VCaP (cell line): ENCODE measurements around the gene GPANK1.

Experiments used
- H3K27ac ChIP-seq: fragments of 450-650 bp; 2 replicates; pipeline ENCODE4 v1.5.1; 2017
- TF ChIP-seq, protein P1 (sequence below): fragments of 450-650 bp; conservative IDR thresholded peaks from 2 replicates; pipeline ENCODE4 v1.5.1; 2017; ENCODE audit warnings: mild to moderate bottlenecking, moderate library complexity

The GPANK1 gene

DNA sequence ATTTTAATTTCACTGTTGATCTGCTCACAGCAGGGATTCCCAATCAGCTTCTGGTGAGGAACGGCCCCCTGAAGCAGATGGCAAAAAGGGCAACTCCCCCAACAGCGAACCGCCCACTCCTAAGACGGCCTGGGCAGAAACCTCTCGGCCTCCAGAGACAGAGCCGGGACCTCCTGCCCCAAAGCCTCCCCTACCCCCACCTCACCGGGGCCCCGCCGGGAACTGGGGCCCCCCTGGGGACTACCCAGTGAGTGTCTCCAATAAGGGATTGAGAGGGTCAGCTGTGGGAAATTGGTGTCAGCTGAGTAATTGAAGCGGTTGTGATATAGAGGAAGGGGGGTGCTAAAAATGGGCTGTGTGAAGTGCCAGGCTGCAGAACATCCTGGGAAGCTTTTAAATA is 37.8 kb downstream of the GPANK1 start:
- TF ChIP-seq, protein P1, sequence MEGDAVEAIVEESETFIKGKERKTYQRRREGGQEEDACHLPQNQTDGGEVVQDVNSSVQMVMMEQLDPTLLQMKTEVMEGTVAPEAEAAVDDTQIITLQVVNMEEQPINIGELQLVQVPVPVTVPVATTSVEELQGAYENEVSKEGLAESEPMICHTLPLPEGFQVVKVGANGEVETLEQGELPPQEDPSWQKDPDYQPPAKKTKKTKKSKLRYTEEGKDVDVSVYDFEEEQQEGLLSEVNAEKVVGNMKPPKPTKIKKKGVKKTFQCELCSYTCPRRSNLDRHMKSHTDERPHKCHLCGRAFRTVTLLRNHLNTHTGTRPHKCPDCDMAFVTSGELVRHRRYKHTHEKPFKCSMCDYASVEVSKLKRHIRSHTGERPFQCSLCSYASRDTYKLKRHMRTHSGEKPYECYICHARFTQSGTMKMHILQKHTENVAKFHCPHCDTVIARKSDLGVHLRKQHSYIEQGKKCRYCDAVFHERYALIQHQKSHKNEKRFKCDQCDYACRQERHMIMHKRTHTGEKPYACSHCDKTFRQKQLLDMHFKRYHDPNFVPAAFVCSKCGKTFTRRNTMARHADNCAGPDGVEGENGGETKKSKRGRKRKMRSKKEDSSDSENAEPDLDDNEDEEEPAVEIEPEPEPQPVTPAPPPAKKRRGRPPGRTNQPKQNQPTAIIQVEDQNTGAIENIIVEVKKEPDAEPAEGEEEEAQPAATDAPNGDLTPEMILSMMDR, result no peak
- H3K27ac ChIP-seq, result no peak overlapping the region

- TF ChIP-seq, protein P1, result no peak
- peak overlapping the region; percentile 95 for H3K27ac ChIP-seq
Measured at GRCh38 chr6:31624070-31624469, 40.7 kb downstream of the GPANK1 start.

DNA sequence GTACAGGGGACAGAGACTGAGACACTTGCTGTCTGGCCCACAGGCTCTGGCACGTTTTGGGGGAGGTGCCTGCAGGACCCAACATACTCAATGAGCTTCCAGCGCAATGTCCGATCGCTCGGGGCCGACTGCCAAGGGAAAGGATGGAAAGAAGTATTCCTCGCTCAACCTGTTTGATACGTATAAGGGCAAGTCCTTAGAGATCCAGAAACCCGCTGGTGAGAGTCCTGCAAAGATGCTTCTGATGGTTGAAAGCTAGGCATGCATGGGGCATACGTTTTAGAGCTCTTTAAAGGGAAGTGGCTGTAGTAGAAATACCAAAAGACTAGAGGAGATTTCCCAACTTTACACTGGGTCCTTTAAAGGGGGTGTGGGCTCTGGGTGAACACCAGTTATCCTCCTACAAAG is 42.1 kb downstream of the GPANK1 start:
- TF ChIP-seq, protein P1, result no peak
- H3K27ac ChIP-seq, result peak overlapping the region; percentile 95

DNA sequence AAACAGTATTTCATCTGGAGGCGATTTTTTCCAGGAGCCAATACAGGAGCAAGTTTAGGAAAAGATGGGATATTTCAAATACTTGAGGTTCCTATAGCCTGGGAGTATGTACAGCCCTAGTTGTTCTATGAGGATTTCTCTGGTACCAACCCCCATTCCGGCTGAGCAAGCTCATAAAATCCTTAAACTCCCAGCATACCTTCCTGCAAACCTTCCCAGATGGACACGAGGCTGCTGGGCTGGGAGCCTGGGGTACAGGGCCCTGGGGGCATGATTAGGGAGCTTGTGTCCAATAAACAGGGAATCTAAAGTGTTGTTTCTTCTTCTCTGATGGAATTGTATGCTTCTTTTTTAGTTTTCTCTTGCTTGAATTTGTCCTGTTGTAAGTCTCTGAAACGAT is 42.8 kb downstream of the GPANK1 start:
- peak overlapping the region; percentile 95 for H3K27ac ChIP-seq
- TF ChIP-seq, protein P1, result no peak

DNA sequence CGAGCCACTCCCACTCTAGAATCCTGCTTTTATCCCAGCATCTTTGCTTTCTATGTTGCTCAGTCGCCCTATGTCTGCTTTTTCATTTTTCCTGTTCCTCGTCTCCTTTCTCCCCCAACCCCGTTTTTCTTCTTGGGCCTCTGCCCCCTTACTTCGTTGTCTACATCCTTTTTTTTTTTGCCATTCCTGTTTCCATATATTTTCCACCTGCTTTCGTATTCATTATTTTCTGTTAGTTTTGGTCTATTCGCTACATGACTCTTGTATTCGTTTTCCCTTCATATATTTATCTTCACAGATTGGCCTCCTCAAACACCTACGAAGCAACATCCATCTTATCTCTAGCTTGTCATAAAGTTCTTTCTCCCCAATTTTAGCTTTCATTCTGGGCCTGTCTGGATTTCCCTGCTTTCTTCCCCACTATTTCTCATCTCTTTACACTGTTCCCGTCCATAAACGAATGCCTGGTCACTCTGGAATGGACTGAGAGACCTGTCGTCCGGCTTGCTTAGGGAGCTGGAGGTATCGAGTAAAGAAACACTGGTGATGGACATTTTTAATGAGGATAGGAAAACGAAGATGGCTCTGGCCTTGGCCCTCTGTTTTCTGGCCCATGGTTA is 43.4 kb downstream of the GPANK1 start:
- peak overlapping the region; percentile 95 for H3K27ac ChIP-seq
- TF ChIP-seq, protein P1, result no peak

DNA sequence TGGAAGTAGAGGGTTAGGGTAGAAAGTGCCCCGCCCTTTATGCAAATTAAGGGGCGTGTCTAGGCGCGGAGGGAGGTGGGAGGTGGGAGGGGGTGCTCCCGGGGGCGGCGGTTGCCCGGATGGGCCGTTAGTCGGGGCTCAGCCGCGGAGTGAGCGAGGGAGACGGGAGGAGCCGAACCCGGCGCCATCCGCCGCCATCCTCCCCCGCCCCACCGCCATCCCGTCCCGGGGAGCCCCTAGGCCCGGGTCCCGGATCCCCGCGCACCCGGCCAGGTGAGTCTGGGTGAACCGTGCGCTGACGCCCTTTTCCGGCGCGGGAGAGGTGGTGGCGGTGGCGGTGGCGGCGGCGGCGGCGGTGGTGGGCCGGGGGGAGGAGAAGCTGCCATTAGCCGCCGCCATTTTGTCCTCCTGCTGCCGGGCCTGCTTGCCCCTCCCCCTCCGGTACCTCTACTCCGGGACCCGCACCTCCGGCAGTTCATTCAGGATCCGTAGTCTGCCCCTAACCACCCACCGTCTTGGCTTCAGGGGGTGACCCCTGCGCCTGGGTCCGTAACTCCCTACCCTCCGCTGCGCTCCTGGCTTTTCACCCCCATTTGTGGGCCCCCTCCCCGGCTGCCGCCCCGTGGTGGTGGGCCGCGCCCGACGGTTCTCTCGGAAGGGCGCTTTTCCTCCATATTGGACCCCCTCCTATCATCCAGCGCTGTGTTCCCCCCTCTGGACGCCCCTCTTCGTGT is 44.0 kb downstream of the GPANK1 start, which contains the start of gene PRRC2A:
PRRC2A (plus strand) TSS at position 130 of the 734 bp plus-strand sequence. CDS start 2,075 bp downstream, outside the sequence.
- TF ChIP-seq, protein P1, result no peak
- H3K27ac ChIP-seq, result peak within 1 kb of the TSS; percentile 95

DNA sequence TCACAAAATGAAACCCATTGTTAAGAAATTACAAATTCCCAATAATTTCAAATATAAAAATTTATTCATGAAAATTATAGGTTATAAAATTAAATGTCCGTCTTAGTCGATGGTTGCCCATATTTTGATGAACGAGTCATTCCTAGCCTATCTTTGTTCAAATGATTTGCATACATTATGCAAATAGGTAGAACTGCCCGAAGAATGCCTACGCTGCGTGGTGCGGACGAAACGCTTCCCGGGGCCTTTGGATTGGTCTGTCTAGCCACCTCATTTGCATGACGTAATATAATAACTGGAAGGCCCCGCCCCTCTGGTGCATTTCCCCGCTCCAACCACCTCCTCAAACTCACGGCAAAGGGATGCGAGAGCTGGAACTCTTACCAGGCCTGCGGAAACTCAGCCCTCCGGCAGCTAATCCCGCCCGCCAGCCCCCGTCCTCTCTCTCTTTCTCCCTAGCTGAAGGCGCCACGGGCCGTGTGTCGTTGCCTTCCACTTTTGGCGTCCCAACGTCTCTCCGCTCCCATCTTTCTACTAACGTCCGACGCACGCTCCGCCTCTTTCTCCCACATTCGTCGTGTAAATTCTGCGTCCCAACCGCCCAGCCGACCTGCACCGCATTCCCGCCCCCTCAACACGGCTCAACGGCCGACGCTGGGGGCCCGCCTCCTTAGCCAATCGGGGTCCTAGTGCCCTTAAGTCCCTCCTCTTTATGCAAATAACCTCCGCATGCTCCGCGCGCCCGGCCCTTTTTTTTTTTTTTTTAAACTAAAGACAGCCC is 44.8 kb downstream of the GPANK1 start:
- H3K27ac ChIP-seq, result peak overlapping the region; percentile 95
- TF ChIP-seq, protein P1, result no peak
